SK-N-MC (cell line): ENCODE data around the gene LGALS9C.
"Not testable (repeated sequence)": the region's sequence is repeated elsewhere in the genome, so short reads cannot be mapped to it uniquely, and the experiment has no call there.

Experiments used
- EZH2 ChIP-seq: fragments of 200-600 bp; sonication (generic); IDR thresholded peaks from one replicate; pipeline ENCODE4 v1.6.1; 2017; ENCODE audit warnings: antibody characterized with exemption
- POLR2AphosphoS5 ChIP-seq: IDR thresholded peaks from 2 replicates; pipeline ENCODE4 v1.6.1; 2012; ENCODE audit warnings: mild to moderate bottlenecking, low read depth, low read length, borderline replicate concordance

- TF ChIP-seq POLR2AphosphoS5, EZH2: not testable (repeated sequence)
Measured at GRCh38 chr17:18447476-18448205, 28.9 kb upstream of the LGALS9C start.
